HG03280 (cell line): ENCODE data around the gene UACA.
"Not testable (repeated sequence)": the region's sequence is repeated elsewhere in the genome, so short reads cannot be mapped to it uniquely, and the experiment has no call there.

Experiments
- ATAC-seq: cut with Tn5 transposase; IDR thresholded peaks from one replicate; pipeline ENCODE4 v1.9.1; 2021; ENCODE audit warnings: mild to moderate bottlenecking, moderate library complexity; ENCODE audit not compliant: unreplicated experiment

Gene UACA

GRCh38 chr15:70669006-70669602 is 94.3 kb downstream of the UACA start:
- peak; percentile 86 for ATAC-seq

GRCh38 chr15:70665599-70665998 is 97.8 kb downstream of the UACA start:
- ATAC-seq, result no peak

- ATAC-seq, result no peak
These were observed 98.9 kb downstream of the UACA start for GRCh38 chr15:70664494-70664893.

GRCh38 chr15:70663069-70663468 is 100.3 kb downstream of the UACA start:
- ATAC-seq, result not testable (repeated sequence)

GRCh38 chr15:70659662-70660061 is 103.7 kb downstream of the UACA start:
- ATAC-seq, result no peak

- ATAC-seq, result no peak
These were observed 104.7 kb downstream of the UACA start for GRCh38 chr15:70658641-70659040.

GRCh38 chr15:70653426-70653825 is 109.9 kb downstream of the UACA start:
- no peak for ATAC-seq

- ATAC-seq, result no peak
These were observed 111.0 kb downstream of the UACA start for GRCh38 chr15:70652341-70652740.

- ATAC-seq, result no peak
These were observed 112.0 kb downstream of the UACA start for GRCh38 chr15:70651303-70651845.

GRCh38 chr15:70650567-70651302 is 112.6 kb downstream of the UACA start:
- no peak for ATAC-seq

- ATAC-seq, result no peak
These were observed 116.0 kb downstream of the UACA start for GRCh38 chr15:70647396-70647795.

- no peak for ATAC-seq
These were observed 117.2 kb downstream of the UACA start for GRCh38 chr15:70646169-70646568.

GRCh38 chr15:70643783-70644125 is 119.6 kb downstream of the UACA start:
- no peak for ATAC-seq

- ATAC-seq, result no peak
These were observed 120.1 kb downstream of the UACA start for GRCh38 chr15:70643106-70643782.

- ATAC-seq, result no peak
These were observed 126.7 kb downstream of the UACA start for GRCh38 chr15:70636540-70637165.

GRCh38 chr15:70635895-70636294 is 127.5 kb downstream of the UACA start:
- ATAC-seq, result no peak

- no peak for ATAC-seq
These were observed 129.4 kb downstream of the UACA start for GRCh38 chr15:70633991-70634390.

GRCh38 chr15:70633103-70633831 is 130.1 kb downstream of the UACA start:
- no peak for ATAC-seq

GRCh38 chr15:70632491-70633102 is 130.8 kb downstream of the UACA start:
- ATAC-seq, result no peak

- no peak for ATAC-seq
These were observed 131.3 kb downstream of the UACA start for GRCh38 chr15:70632079-70632478.
